Urothelium cell line (cell line): ENCODE data around the gene PSMF1.
A peak's percentile ranks its signal among the peaks of the same experiment; 100 is the strongest.
"Not testable (repeated sequence)": the region's sequence is repeated elsewhere in the genome, so short reads cannot be mapped to it uniquely, and the experiment has no call there.

ENCODE experiments used
- DNase-seq: peaks from one replicate; pipeline ENCODE4 v3.0.0; 2011; ENCODE audit warnings: low spot score, mixed read lengths
- FAIRE-seq: peaks from 2 replicates; lab custom pipeline; 2011; peaks lifted over from hg19 to GRCh38; lab: Jason Lieb, UNC

The PSMF1 gene

DNA sequence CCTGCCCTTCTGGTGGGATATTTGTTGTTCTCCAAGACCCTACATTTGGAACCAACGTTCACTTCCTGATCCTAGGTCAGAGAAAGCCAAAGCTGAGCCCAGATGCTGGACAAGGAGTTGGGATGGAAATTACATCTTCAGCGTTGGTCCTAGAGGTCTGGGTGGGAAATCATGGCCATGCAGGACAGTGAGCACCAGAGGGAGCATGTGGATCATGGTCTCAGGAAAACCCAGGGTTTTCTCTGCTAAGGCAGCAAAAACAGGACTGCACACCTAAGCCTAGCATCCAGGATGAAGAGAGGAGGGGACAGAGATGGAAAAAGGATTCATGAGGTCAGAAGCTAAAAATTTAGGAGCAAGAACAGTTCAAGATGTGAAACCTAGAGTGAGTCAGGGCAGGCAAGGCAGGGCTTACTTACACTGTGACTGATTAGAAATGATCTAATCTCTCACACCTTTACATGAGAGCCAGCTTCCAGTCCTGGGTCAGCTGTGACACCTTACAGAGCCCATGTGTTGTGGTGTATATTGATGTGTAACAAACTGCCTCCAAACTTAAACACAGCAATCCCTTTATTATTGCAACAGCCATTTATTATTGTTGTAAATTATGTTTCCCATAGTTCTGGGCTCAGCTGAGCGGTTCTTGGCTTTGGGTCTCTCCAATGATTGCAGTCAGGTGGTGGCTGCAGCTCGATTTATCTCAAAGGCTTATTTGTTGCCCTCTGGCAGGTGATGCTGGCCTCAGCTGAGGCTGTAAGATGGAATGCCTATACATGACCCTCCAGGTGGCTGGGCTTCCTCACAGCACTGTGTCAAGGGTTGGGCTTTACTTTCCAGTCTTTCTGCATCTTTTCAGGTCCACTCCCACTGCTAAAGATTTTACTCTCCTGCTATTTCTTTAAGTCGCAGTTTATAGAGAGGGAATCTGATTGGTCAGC is 91.3 kb downstream of the PSMF1 start:
- DNase-seq (no peak), FAIRE-seq (no peak)

DNA sequence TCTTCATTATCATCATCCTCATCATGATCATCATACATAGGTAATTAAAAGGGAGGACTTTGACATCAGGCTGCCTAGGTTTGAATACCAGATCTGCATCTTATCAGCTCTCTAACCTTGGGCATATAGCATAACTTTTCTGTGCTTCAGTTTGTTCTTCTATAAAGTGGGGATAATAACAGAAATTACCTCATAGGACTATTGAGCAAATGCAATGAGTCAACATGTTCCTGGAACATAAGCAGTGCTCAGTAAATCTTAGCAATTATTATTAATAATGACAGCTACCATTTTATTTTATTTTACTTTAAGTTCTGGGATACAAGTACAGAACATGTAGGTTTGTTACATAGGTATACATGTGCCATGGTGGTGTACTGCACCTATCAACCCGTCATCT is 92.1 kb downstream of the PSMF1 start:
- no peak for FAIRE-seq
- DNase-seq: no peak

DNA sequence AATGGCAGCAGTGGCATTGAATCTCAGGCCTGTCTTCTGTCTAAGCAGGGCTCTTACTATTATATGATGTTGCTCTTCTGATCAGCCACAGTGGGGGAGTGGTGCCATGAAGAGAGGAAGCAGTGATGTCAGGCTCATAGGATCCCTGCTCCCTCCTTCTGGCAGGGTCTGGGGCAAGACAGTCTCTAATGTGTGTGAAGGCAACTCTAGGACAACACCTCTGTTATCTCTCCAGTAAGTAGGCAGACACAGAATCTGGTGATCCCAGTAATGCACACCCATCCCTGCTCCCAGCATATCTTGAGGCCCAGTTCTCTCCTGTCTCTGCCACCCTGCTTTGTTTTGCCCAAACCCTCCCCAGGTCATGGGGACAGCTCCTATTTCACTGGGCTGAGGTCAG is 93.6 kb downstream of the PSMF1 start:
- no peak for FAIRE-seq
- DNase-seq: no peak

DNA sequence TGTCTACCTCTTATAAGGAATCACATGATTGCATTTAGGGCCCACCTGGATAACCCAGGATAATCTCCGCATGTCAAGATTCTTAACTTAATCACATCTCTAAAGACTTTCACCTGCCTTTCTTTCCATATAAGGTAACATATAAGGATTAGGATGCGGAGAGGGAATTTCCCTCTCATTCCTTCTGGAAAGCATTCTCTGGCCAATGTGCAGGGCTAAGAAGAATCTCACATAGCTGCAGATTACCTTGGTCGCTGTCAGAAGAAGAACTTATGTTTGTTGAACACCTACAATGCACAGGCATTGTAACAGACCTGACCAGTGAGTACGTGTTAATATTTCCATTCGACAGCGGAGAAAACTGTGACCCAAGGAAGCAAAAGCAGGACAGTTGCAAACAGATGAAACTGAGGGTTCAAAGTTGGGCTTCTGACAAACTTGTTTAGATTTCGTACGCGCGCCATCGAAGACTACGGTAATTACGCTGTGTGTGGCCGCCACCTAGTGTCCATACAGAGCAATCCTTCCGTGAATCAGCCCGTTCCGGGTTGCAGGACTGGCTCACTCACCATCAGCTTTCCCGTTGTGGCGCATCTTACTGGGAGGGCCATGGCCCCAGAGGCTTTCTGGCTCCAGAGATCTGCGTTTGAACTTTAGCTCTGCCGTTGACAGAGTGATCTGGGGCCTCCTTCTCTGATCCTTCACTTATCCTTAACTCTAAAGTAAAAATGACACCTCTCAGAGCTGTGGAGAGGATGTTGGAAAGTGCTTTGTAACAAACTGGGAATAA is 94.4 kb downstream of the PSMF1 start:
- peak; percentile 48 for FAIRE-seq
- peak; percentile 76 for DNase-seq

DNA sequence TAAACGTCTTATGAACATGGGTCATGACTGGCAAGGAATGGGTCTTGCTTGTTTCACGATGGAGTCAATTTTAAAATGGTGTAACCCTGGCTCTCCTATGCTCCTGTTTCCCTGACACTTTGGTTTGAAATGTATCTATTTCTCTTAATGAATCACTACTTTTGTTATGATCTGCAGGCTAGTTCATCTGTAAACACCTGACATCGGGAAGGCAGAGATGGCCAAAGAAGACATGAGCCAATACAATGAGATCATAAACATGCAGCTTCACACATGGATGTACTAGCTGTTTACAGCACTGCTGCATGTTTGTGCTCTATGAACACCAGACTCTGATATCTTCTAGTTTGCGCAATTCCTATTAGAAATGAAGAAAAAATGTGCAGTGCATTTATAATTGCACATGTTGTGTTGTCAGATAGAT is 96.4 kb downstream of the PSMF1 start:
- no peak for FAIRE-seq

DNA sequence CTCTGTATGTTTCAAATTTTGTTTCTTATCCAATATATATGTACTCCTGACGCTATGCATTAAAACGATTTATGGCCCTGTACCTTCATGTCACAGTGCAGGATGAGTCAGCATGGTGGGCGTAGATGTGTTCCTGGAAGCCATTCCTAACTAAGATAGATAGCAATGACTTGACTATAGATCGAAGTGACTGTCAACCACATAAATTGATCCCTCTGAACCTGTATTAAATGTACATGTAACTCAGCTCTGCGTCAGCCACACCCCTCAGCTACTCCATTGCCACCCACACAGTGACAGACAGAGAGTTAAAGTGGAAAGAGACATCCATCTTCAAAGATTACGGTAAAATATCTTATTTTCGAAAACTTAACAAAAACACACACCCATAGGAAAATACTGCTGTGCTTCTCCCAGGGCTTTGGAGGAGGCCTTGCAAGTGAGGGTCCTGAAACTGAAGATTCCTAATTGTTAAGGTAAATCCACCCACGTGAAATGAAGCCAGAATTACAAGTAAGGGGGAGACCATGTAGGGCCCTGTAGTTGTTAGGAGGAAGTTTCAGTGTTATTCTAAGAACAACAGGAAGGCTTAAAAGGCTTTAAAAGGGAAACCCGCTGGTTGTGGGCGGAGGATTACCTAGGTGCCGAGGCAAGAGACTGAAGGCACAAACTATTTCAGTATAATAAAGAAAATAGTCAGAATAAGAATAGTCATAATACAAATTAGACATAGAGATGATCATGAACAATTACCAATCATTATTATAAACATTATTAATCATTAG is 97.2 kb downstream of the PSMF1 start:
- no peak for DNase-seq
- FAIRE-seq: no peak

More for the DNA sequence above, 96.4 kb downstream of the PSMF1 start:
- no peak for DNase-seq

DNA sequence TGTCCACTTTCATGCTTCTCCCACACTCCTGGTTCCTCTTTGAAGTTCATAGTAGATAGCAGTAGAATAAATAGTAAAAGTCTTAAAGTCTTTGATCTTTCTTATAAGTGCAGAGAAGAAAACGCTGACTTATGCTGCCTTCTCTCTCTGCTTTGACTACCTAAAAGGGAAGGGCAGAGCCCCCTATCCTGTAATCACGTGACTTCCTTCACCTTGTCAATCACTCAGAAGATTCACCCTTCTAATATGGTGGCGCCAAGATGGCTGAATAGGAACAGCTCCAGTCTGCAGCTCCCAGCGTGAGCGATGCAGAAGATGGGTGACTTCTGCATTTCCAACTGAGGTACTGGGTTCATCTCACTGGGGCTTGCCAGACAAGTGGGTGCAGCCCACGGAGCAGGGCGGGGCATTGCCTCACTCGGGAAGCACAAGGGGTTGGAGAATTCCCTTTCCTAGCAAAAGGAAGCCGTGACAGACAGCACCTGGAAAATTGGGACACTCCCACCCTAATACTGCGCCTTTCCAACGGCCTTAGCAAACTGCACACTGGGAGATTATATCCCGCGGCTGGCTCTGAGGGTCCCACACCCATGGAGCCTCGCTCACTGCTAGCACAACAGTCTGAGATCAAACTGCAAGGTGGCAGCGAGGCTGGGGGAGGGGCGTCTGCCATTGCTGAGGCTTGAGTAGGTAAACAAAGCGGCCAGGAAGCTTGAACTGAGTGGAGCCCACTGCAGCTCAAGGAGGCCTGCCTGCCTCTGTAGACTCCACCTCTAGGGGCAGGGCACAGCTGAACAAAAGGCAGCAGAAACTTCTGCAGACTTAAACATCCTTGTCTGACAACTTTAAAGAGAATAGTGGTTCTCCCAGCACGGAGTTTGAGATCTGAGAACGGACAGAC is 98.4 kb downstream of the PSMF1 start:
- DNase-seq, FAIRE-seq: not testable (repeated sequence)
